CD4-positive, alpha-beta memory T cell (primary cell): ENCODE measurements around the gene EMILIN1. TPM values are rescaled to one million over a fixed set of nuclear protein-coding genes. Genes with fewer than 3 reads are reported as not detected.
"Not testable (repeated sequence)": the region's sequence is repeated elsewhere in the genome, so short reads cannot be mapped to it uniquely, and the experiment has no call there.

ENCODE experiments used
- CTCF ChIA-PET: fragments of 350-600 bp; sonication (Branson Sonifier 250); formaldehyde crosslinking; loops from one replicate; lab custom pipeline; 2021; ENCODE audit warnings: inconsistent platforms; ENCODE audit not compliant: partially characterized antibody; lab: Charles Lee
- POLR2A ChIA-PET: fragments of 350-600 bp; sonication (Branson Sonifier 250); formaldehyde crosslinking; loops from one replicate; lab custom pipeline; 2021; ENCODE audit not compliant: partially characterized antibody; lab: Charles Lee
- DNase-seq, 5 donors: peaks; one replicate each; pipeline versions ENCODE4 v3.0.0 to v3.0.0-alpha.2; 2020 to 2022; ENCODE audit warnings: mixed read lengths in 1 of 5
- H3K27ac ChIP-seq: one replicate; pipeline ENCODE4 v1.7.0; 2013; ENCODE audit warnings: low read depth, low read length
- H3K27me3 ChIP-seq: 2 replicates; pipeline ENCODE4 v1.7.0; 2013; ENCODE audit warnings: mild to moderate bottlenecking, low read length, moderate library complexity; ENCODE audit not compliant: insufficient read depth
- H3K36me3 ChIP-seq: 2 replicates; pipeline ENCODE4 v1.7.0; 2013; ENCODE audit warnings: mild to moderate bottlenecking, low read length, moderate library complexity; ENCODE audit not compliant: insufficient read depth
- H3K4me1 ChIP-seq: 2 replicates; pipeline ENCODE4 v1.7.0; 2013; ENCODE audit warnings: mild to moderate bottlenecking, low read length, moderate library complexity; ENCODE audit not compliant: insufficient read depth
- H3K4me3 ChIP-seq, 2 donors: one replicate each; pipeline ENCODE4 v1.7.0; 2013; ENCODE audit warnings: low read length in 2 of 2, mild to moderate bottlenecking in 1 of 2
- H3K9me3 ChIP-seq, 2 donors: one replicate each; pipeline ENCODE4 v1.7.0; 2013; ENCODE audit warnings: low read length in 2 of 2, control low read depth in 1 of 2; ENCODE audit not compliant: control insufficient read depth in 1 of 2
- H3K27ac Mint-ChIP-seq, 7 donors: one replicate each; pipeline ENCODE4 v1.8.0; 2020 to 2021; ENCODE audit warnings: mixed read lengths in 7 of 7, mild to moderate bottlenecking in 6 of 7, inconsistent platforms in 3 of 7, moderate library complexity in 3 of 7
- H3K27me3 Mint-ChIP-seq, 2 donors: one replicate each; pipeline ENCODE4 v1.8.0; 2020 to 2021; ENCODE audit warnings: mixed read lengths in 2 of 2
- H3K36me3 Mint-ChIP-seq, 2 donors: one replicate each; pipeline ENCODE4 v1.8.0; 2020 to 2021; ENCODE audit warnings: mixed read lengths in 2 of 2, inconsistent platforms in 1 of 2, mild to moderate bottlenecking in 1 of 2
- H3K4me1 Mint-ChIP-seq, 4 donors: one replicate each; pipeline ENCODE4 v1.8.0; 2020 to 2021; ENCODE audit warnings: mixed read lengths in 4 of 4, mild to moderate bottlenecking in 1 of 4
- H3K4me3 Mint-ChIP-seq, 8 donors: one replicate each; pipeline ENCODE4 v1.8.0; 2020 to 2021; ENCODE audit warnings: mixed read lengths in 8 of 8, mild to moderate bottlenecking in 7 of 8, moderate library complexity in 6 of 8, inconsistent platforms in 3 of 8
- H3K9me3 Mint-ChIP-seq, 8 donors: one replicate each; pipeline ENCODE4 v1.8.0; 2020 to 2021; ENCODE audit warnings: mixed read lengths in 8 of 8, mild to moderate bottlenecking in 5 of 8, inconsistent platforms in 3 of 8, moderate library complexity in 1 of 8
- intact Hi-C: fragments of 100-400 bp; cut with micrococcal nuclease; formaldehyde crosslinking; loops from one replicate; pipeline ENCODE4 v1.15.1; 2023
- polyA plus RNA-seq, 2 donors: library from polyadenylated mRNA; unstranded; fragments of 300-500 nt; fragmentation: Illumina TruSeq; gene quantifications; one replicate each; pipeline ENCODE4 v1.2.3, GENCODE V29; 2021
- total RNA-seq, 2 experiments: library from RNA; stranded (reverse); gene quantifications; one replicate each; pipeline ENCODE4 v1.2.3, GENCODE V29; 2021

Gene EMILIN1
- total and polyA plus RNA-seq, 4 experiments from 2014 or later: 0.33 to 0.81 (median 0.51) TPM

DNA sequence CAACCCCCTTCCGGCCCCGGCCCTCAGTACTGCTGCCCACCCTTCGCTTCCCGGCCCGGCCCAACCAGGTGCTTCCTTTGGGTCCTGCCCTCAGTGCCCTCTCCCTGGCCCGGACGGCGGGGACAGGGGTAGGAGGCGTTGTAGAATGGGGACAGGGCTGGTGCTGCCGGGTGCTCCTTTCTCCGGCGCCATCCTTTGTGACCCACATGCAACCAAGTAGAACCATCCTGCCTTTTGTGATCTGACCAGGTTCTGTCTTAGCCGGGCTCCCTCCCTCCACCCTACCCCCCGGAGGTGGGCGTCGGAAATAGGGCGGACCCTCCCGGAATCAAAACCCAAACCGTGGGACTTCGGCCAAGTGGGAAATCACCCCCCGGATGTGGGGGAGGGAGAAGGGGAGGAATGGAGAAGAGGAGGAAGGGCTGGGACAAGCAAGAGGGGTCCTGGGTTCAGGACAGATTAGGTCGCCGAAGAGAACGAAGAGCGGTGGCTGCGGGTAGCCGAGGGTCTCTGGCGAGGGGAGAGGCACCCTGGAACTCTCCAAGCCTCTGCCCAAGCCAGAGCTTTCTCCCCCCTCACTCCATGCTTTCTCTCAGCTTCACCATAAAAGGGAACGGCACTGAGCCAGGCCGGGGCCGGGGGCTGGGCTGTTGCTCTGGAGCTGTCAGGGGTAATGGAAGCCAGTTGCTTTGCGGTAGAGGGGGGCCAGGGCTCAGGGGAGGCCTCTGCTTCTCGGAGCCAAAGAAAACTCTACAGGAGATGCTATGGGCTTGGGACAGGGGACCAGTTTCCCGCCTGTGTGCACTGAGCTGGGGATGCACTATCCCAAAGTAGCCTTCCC lies 6.2 kb upstream of the EMILIN1 start:
- Mint-ChIP-seq H3K27me3 (no peaks in the 10 kb centered on the region), H3K4me3 (peak overlapping the region; percentile 67 to 83 (median 80)), H3K9me3 (no peaks in the 10 kb centered on the region), H3K36me3 (peaks cover 19 to 35% of the 10 kb centered on the region in 2 donors), H3K4me1 (peaks cover 46 to 87% (median 69%) of the 10 kb centered on the region in 4 donors), H3K27ac (peak overlapping the region; percentile 72 to 90 (median 85))
- peak in 1 of 5 donors; percentile 10 for DNase-seq
- no peaks in the 10 kb centered on the region for H3K9me3 ChIP-seq
- intact Hi-C loops: loop anchor here (1.0 to 2.0 kb wide), 4 partner anchors 9 to 39 kb away; partner anchors contain the start of genes AGBL5, KHK and TMEM214
- peak overlapping the region; percentile 38 to 97 for H3K4me3 ChIP-seq
- POLR2A ChIA-PET: interaction anchor here (0.6 to 18.9 kb wide), 16 partner anchors 8 to 337 kb away, joined by 3 to 402 read pairs (median 4); partner anchors contain the start of genes AGBL5, ATRAID, KHK and PPM1G
- H3K36me3 ChIP-seq: peaks cover 26% of the 10 kb centered on the region
- H3K4me1 ChIP-seq: peaks cover 62% of the 10 kb centered on the region
- CTCF ChIA-PET: interaction anchor here (1.0 to 5.7 kb wide), 4 partner anchors 12 to 297 kb away, joined by 3 to 46 read pairs (median 9); partner anchors contain the start of genes AGBL5 and KHK
- H3K27me3 ChIP-seq: no peaks in the 10 kb centered on the region
- peak overlapping the region; percentile 95 for H3K27ac ChIP-seq

DNA sequence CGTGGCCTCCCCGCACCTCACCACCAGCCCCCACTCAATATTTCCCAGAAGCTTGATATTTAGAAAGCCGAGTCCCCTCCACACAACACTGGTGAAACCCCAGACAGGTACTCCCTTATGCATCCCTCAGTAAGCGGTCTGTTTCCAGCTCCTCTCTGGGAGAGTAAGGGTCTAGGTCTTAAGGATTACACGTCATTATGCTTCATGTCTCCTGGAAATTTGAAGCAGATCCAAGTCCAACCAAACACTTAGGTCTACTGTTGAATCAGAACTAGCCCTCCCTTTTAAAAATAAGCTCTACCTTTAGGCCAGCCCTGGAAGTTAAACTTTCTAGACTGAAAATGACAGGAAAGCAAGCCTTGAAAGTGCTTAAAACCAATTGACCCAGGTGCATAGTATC lies 5.5 kb upstream of the EMILIN1 start:
- DNase-seq: no peak
- H3K36me3 Mint-ChIP-seq: peaks cover 14 to 27% of the 10 kb centered on the region in 2 donors
- peak overlapping the region; percentile 66 to 82 (median 80) for H3K4me3 Mint-ChIP-seq
- H3K27ac Mint-ChIP-seq: peak overlapping the region; percentile 72 to 90 (median 80)
- ChIA-PET CTCF (interaction anchor here (2.8 to 5.7 kb wide), 2 partner anchors 12 to 21 kb away, joined by 14 to 46 read pairs; partner anchors contain the start of genes AGBL5 and KHK), POLR2A (interaction anchor here (0.6 to 18.9 kb wide), 5 partner anchors 9 to 61 kb away, joined by 3 to 402 read pairs (median 5); partner anchors contain the start of genes AGBL5, KHK and PREB)
- Histone ChIP-seq H3K27me3 (no peaks in the 10 kb centered on the region), H3K9me3 (no peaks in the 10 kb centered on the region), H3K36me3 (peaks cover 20% of the 10 kb centered on the region), H3K4me1 (peaks cover 62% of the 10 kb centered on the region), H3K4me3 (no peak overlapping the region), H3K27ac (peak overlapping the region; percentile 95)
- H3K4me1 Mint-ChIP-seq: peaks cover 47 to 80% (median 64%) of the 10 kb centered on the region in 4 donors
- H3K27me3 Mint-ChIP-seq: peaks cover 0 to 1% of the 10 kb centered on the region in 2 donors
- intact Hi-C loops: no loop called here
- H3K9me3 Mint-ChIP-seq: no peaks in the 10 kb centered on the region

DNA sequence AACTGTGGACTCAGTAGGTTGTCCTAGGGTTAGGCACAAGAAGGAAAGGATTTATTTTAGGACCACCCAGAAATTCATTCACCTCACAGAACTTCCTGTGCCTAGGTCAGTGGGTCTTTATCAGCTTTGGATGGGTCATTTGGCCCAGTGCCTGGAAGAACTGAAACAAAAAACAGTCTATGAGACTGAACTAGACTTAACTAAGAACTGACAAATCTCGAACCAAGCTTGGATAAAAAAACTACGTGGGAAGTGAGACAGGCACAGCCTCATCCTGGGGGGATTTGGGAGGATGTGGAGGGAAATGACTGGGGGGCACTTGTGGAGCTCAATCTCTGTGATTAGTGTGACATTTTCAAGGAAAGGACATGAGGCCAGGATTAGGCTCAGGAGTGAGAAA lies 4.6 kb upstream of the EMILIN1 start:
- ChIA-PET CTCF (interaction anchor here (5.7 kb wide), 1 partner anchor 11 kb away, joined by 46 read pairs; the partner anchor contains the start of gene KHK), POLR2A (interaction anchor here (1.0 to 18.9 kb wide), 4 partner anchors 10 to 60 kb away, joined by 3 to 402 read pairs (median 96); partner anchors contain the start of genes AGBL5, KHK and PREB)
- no peak for DNase-seq
- peak overlapping the region; percentile 6 to 89 (median 72) for H3K27ac Mint-ChIP-seq
- Histone ChIP-seq H3K4me1 (peaks cover 60% of the 10 kb centered on the region), H3K36me3 (peaks cover 11% of the 10 kb centered on the region), H3K27ac (no peak overlapping the region), H3K9me3 (no peaks in the 10 kb centered on the region), H3K27me3 (no peaks in the 10 kb centered on the region), H3K4me3 (no peak overlapping the region)
- H3K4me1 Mint-ChIP-seq: peaks cover 44 to 71% (median 58%) of the 10 kb centered on the region in 4 donors
- peaks cover 10 to 19% of the 10 kb centered on the region in 2 donors for H3K36me3 Mint-ChIP-seq
- H3K9me3 Mint-ChIP-seq: no peaks in the 10 kb centered on the region
- intact Hi-C loops: no loop called here
- peaks cover 0 to 2% of the 10 kb centered on the region in 2 donors for H3K27me3 Mint-ChIP-seq
- peak overlapping the region in 5 of 8 donors; percentile 11 to 67 (median 49) for H3K4me3 Mint-ChIP-seq

DNA sequence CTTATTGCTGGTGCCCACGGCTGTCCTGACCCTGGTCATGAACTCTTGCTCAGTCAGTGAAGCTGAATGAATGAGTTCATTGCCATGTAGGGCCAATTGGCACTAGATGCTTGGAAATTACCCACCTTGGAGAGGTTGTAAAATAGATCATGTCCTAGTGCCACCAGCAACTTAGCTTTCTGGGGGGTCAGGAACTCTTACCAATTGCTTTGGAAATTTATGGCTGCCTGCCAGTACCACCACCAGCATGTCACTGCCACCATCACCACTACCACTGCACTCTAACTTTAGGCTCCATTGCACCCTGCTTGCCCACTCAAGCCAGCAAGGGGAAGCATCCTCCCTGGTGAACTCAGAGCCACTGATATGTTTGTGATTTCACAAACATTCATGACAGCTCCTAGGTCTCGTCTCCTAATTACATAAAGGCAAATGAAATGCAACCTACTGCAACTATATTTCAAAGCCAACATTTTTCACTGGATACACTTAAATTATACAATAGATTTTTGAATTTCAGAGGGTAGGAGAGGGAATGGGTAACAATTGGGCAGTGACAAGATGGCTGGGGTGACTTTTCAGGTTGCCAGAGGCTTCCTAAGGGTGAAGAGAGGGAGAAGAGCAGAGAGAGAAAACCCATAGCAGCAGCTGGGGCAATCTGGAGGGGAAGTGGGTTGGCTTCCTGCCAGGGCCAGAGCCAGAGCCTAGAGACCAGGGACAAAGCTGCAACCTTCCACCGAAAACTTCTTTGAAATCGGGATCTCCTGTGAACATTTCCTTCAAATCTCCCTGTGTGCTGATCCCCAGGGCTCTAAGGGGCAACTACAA lies 3.5 kb upstream of the EMILIN1 start:
- H3K4me1 ChIP-seq: peaks cover 48% of the 10 kb centered on the region
- no peaks in the 10 kb centered on the region for H3K9me3 Mint-ChIP-seq
- intact Hi-C loops: no loop called here
- H3K9me3 ChIP-seq: no peaks in the 10 kb centered on the region
- peak overlapping the region; percentile 58 to 93 (median 75) for H3K27ac Mint-ChIP-seq
- H3K27ac ChIP-seq: peak overlapping the region; percentile 1
- peaks cover 33 to 59% (median 47%) of the 10 kb centered on the region in 4 donors for H3K4me1 Mint-ChIP-seq
- no peaks in the 10 kb centered on the region for H3K27me3 ChIP-seq
- DNase-seq: peak; percentile 60 to 64 (median 62)
- POLR2A ChIA-PET: interaction anchor here (1.3 to 18.9 kb wide), 3 partner anchors 9 to 38 kb away, joined by 3 to 402 read pairs (median 187); partner anchors contain the start of genes AGBL5 and KHK
- H3K4me3 Mint-ChIP-seq: peak overlapping the region; percentile 7 to 75 (median 64)
- CTCF ChIA-PET: interaction anchor here (1.4 to 5.7 kb wide), 2 partner anchors 10 to 24 kb away, joined by 5 to 46 read pairs; partner anchors contain the start of gene KHK
- H3K27me3 Mint-ChIP-seq: peaks cover 0 to 2% of the 10 kb centered on the region in 2 donors
- no peak overlapping the region for H3K4me3 ChIP-seq
- H3K36me3 ChIP-seq: no peaks in the 10 kb centered on the region
- peaks cover 0 to 8% of the 10 kb centered on the region in 2 donors for H3K36me3 Mint-ChIP-seq

DNA sequence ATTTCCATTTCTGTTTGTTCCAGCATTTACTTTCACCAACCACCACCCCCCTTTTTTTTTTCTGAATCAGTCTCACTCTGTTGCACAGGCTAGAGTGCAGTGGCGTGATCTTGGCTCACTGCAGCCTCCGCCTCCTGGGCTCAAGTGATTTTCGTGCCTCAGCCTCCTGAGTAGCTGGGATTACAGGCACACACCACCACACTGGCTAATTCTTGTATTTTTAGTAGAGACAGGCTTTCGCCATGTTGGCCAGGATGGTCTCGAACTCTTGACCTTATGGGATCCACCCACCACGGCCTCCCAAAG lies 2.9 kb upstream of the EMILIN1 start:
- H3K9me3 Mint-ChIP-seq, H3K36me3 Mint-ChIP-seq, H3K4me3 ChIP-seq, H3K36me3 ChIP-seq, H3K9me3 ChIP-seq, H3K27me3 ChIP-seq, intact Hi-C loops, H3K27me3 Mint-ChIP-seq, DNase-seq: not testable (repeated sequence)
- H3K4me1 ChIP-seq: peaks cover 44% of the 10 kb centered on the region
- CTCF ChIA-PET: interaction anchor here (1.4 to 5.7 kb wide), 2 partner anchors 9 to 25 kb away, joined by 5 to 46 read pairs; partner anchors contain the start of gene KHK
- Mint-ChIP-seq H3K4me3 (peak overlapping the region; percentile 7 to 75 (median 64)), H3K4me1 (peaks cover 34 to 57% (median 44%) of the 10 kb centered on the region in 4 donors), H3K27ac (peak overlapping the region; percentile 58 to 93 (median 75))
- POLR2A ChIA-PET: interaction anchor here (1.3 to 18.9 kb wide), 3 partner anchors 8 to 39 kb away, joined by 3 to 402 read pairs (median 187); partner anchors contain the start of genes AGBL5 and KHK
- H3K27ac ChIP-seq: peak overlapping the region; percentile 1

DNA sequence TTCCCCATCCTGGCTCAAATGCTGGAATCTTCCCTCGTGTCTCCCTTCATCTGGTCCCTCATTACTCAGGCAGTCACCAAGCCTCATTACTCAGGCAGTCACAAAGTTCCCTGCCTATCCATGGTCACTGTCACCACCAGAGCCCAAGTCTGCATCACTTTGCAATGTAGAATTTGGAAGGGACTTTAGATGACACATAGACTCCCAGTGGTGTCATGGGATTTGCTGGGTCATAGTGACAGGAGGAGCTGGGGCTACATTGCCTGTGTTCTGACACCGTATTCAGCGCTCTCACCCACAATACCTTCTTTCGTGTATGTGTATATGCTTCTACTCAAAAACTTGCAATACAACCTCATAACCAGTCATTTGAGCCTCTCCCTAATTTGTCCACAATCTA lies 2.1 kb upstream of the EMILIN1 start:
- Histone ChIP-seq H3K9me3 (no peaks in the 10 kb centered on the region), H3K36me3 (no peaks in the 10 kb centered on the region), H3K4me1 (peaks cover 47% of the 10 kb centered on the region), H3K27ac (no peak overlapping the region), H3K4me3 (no peak overlapping the region), H3K27me3 (no peaks in the 10 kb centered on the region)
- POLR2A ChIA-PET: interaction anchor here (0.8 to 18.9 kb wide), 2 partner anchors 21 to 44 kb away, joined by 4 to 402 read pairs; partner anchors contain the start of gene AGBL5
- H3K4me3 Mint-ChIP-seq: peak overlapping the region in 3 of 8 donors; percentile 29 to 62 (median 55)
- intact Hi-C loops: no loop called here
- CTCF ChIA-PET: interaction anchor here (0.6 to 0.7 kb wide), 2 partner anchors 12 to 205 kb away, joined by 3 read pairs; no protein-coding TSS in a partner anchor
- peaks cover 29 to 58% (median 44%) of the 10 kb centered on the region in 4 donors for H3K4me1 Mint-ChIP-seq
- no peaks in the 10 kb centered on the region for H3K9me3 Mint-ChIP-seq
- no peak for DNase-seq
- H3K27me3 Mint-ChIP-seq: peaks cover 0 to 2% of the 10 kb centered on the region in 2 donors
- no peaks in the 10 kb centered on the region for H3K36me3 Mint-ChIP-seq
- H3K27ac Mint-ChIP-seq: peak overlapping the region in 4 of 7 donors; percentile 7 to 92 (median 44)
